K562 (cell line): Measurements from ENCODE around the gene RYR1. TPM values are rescaled to one million over a fixed set of nuclear protein-coding genes. Genes with fewer than 3 reads are reported as not detected.

Experiments used
- ATAC-seq: fragments of 200-7000 bp; cut with Tn5 transposase; 3 replicates; pipeline ENCODE4 v1.9.1; 2020; ENCODE audit warnings: moderate library complexity
- BruUV-seq: library from RNA; stranded (reverse); fragments of 400-500 nt; replicated peaks from 2 replicates; lab custom pipeline; 2021; lab: Mats Ljungman, UMichigan
- CTCF ChIA-PET: fragments of 300-600 bp; formaldehyde crosslinking; extraction: SDS; loops from one replicate; lab custom pipeline; 2021; ENCODE audit warnings: low intra/inter-chr PET ratio; lab: Yijun Ruan, JAX
- POLR2A ChIA-PET: fragments of 300-600, 350-650 bp; sonication (Branson Sonifier 250); formaldehyde crosslinking; extraction: SDS; loops from one replicate; lab custom pipeline; 2021; ENCODE audit warnings: antibody characterized with exemption, inconsistent platforms; lab: Yijun Ruan, JAX
- DNase-seq, 4 experiments: peaks; one replicate each; pipeline versions ENCODE4 v3.0.0 to v3.0.0-alpha.2; 2011 to 2018; ENCODE audit warnings: low spot score in 3 of 4, mixed read lengths in 3 of 4; ENCODE audit errors: extremely low read depth in 1 of 4
- FAIRE-seq: peaks from 2 replicates; lab custom pipeline; 2011; peaks lifted over from hg19 to GRCh38; lab: Jason Lieb, UNC
- H2AFZ ChIP-seq: 2 replicates; pipeline ENCODE4 v1.6.0; 2011; ENCODE audit warnings: low read depth, low read length, control low read depth, inconsistent platforms
- H3K27ac ChIP-seq: fragments of 200-600 bp; 3 replicates; pipeline ENCODE4 v1.8.0; 2011; ENCODE audit warnings: low read depth, mild to moderate bottlenecking, control low read depth, inconsistent platforms, low read length, moderate library complexity, mixed read lengths; ENCODE audit errors: extremely low read depth
- H3K27me3 ChIP-seq, 2 experiments: fragments of 300-600 bp in 1 of 2; 2 replicates in 1 of 2; 3 replicates in 1 of 2; pipeline versions ENCODE4 v1.6.0 to v1.8.0; 2011; ENCODE audit warnings: inconsistent platforms in 2 of 2, low read length in 2 of 2, mild to moderate bottlenecking in 1 of 2, mixed read lengths in 1 of 2, moderate library complexity in 1 of 2; ENCODE audit not compliant: control insufficient read depth in 2 of 2, insufficient read depth in 2 of 2
- H3K36me3 ChIP-seq: fragments of 300-600 bp; 3 replicates; pipeline ENCODE4 v1.8.0; 2011; ENCODE audit warnings: mild to moderate bottlenecking, low read length, inconsistent platforms; ENCODE audit not compliant: control insufficient read depth, insufficient read depth
- H3K4me1 ChIP-seq, 2 experiments: fragments of 200-600 bp in 1 of 2; replicated peaks in 1 of 2; 2 replicates in 1 of 2; 3 replicates in 1 of 2; pipeline versions ENCODE4 v1.5.1 to v1.8.0; 2011; ENCODE audit warnings: inconsistent platforms in 2 of 2, low read length in 2 of 2, mild to moderate bottlenecking in 1 of 2, mixed read lengths in 1 of 2, moderate library complexity in 1 of 2; ENCODE audit not compliant: control insufficient read depth in 2 of 2, insufficient read depth in 2 of 2
- H3K4me2 ChIP-seq: 2 replicates; pipeline ENCODE4 v1.6.1; 2011; ENCODE audit warnings: low read length, control low read depth, inconsistent platforms, mixed read lengths; ENCODE audit not compliant: insufficient read depth
- H3K4me3 ChIP-seq: fragments of 200-600 bp; sonication (generic), shearing (Covaris generic); 2 replicates; pipeline ENCODE4 v1.5.1; 2016; ENCODE audit warnings: control low read depth, inconsistent platforms
- H3K79me2 ChIP-seq: fragments of 200-600 bp; 3 replicates; pipeline ENCODE4 v1.8.0; 2011; ENCODE audit warnings: low read length, inconsistent platforms; ENCODE audit not compliant: control insufficient read depth, insufficient read depth
- H3K9ac ChIP-seq, 2 experiments: 2 replicates each; pipeline versions ENCODE4 v1.6.0 to v1.6.1; 2011; ENCODE audit warnings: low read depth in 2 of 2, low read length in 2 of 2, control low read depth in 1 of 2, inconsistent platforms in 1 of 2, mild to moderate bottlenecking in 1 of 2, mixed read lengths in 1 of 2; ENCODE audit not compliant: insufficient read depth in 1 of 2
- H3K9me1 ChIP-seq: one replicate; pipeline ENCODE4 v1.6.0; 2011; ENCODE audit warnings: inconsistent platforms, mild to moderate bottlenecking, low read length, moderate library complexity; ENCODE audit not compliant: control insufficient read depth, insufficient read depth
- H3K9me3 ChIP-seq: replicated peaks from 2 replicates; pipeline ENCODE4 v1.5.1; 2011; ENCODE audit warnings: low read depth, low read length, inconsistent platforms; ENCODE audit not compliant: control insufficient read depth, insufficient read depth
- H4K20me1 ChIP-seq: replicated peaks from 2 replicates; pipeline ENCODE4 v1.6.1; 2011; ENCODE audit warnings: low read length, inconsistent platforms, mixed read lengths; ENCODE audit not compliant: control insufficient read depth, insufficient read depth
- CTBP1 ChIP-seq: fragments of 450-650 bp; IDR thresholded peaks from 2 replicates; pipeline ENCODE4 v1.6.1; 2016; ENCODE audit warnings: borderline replicate concordance
- EHMT2 ChIP-seq: fragments of 450-650 bp; IDR thresholded peaks from 2 replicates; pipeline ENCODE4 v1.6.1; 2018; ENCODE audit warnings: antibody characterized with exemption
- FOSL1 ChIP-seq: fragments of 200-800 bp; sonication (Bioruptor generic); conservative IDR thresholded peaks from 2 replicates; pipeline ENCODE4 v1.6.1; 2016; ENCODE audit warnings: missing genetic modification characterization, missing compliant biosample characterization
- FOXA1 ChIP-seq: fragments of 450-650 bp; IDR thresholded peaks from 2 replicates; pipeline ENCODE4 v1.6.1; 2016; ENCODE audit warnings: mild to moderate bottlenecking, borderline replicate concordance
- HMGXB4 ChIP-seq: sonication (generic); formaldehyde crosslinking; IDR thresholded peaks from 2 replicates; pipeline ENCODE4 v1.8.1; 2023; ENCODE audit warnings: mild to moderate bottlenecking, missing genetic modification reagents
- MEIS2 ChIP-seq: fragments of 450-650 bp; IDR thresholded peaks from 2 replicates; pipeline ENCODE4 v1.6.1; 2014; ENCODE audit warnings: mild to moderate bottlenecking; ENCODE audit not compliant: partially characterized antibody
- MYC ChIP-seq, 2 experiments: fragments of 250-450 bp in 1 of 2; sonication (Bioruptor Pico) in 1 of 2; IDR thresholded peaks; 2 replicates each; pipeline versions ENCODE4 v1.5.1 to v1.6.1; 2012 to 2021; ENCODE audit warnings: low read depth in 2 of 2, borderline replicate concordance in 1 of 2, improper control_type of control experiment in 1 of 2, low read length in 1 of 2, mild to moderate bottlenecking in 1 of 2, moderate library complexity in 1 of 2
- NUFIP1 ChIP-seq: fragments of 450-650 bp; IDR thresholded peaks from 2 replicates; pipeline ENCODE4 v1.6.1; 2018; ENCODE audit not compliant: partially characterized antibody
- STAT5A ChIP-seq: IDR thresholded peaks from 2 replicates; pipeline ENCODE4 v1.6.1; 2012; ENCODE audit warnings: low read length, inconsistent platforms, borderline replicate concordance
- TBL1XR1 ChIP-seq, 2 experiments: IDR thresholded peaks; 2 replicates each; pipeline ENCODE4 v1.6.1; 2012; ENCODE audit warnings: improper control_type of control experiment in 2 of 2, low read length in 2 of 2, mild to moderate bottlenecking in 1 of 2
- ZFX ChIP-seq: sonication (generic); formaldehyde crosslinking; IDR thresholded peaks from 2 replicates; pipeline ENCODE4 v1.8.0; 2022; ENCODE audit warnings: mild to moderate bottlenecking, missing genetic modification reagents, moderate library complexity
- ZNF133 ChIP-seq: fragments of 250-450 bp; sonication (Bioruptor Pico); IDR thresholded peaks from 2 replicates; pipeline ENCODE4 v1.4.0; 2020; ENCODE audit warnings: mild to moderate bottlenecking
- ZNF41 ChIP-seq: fragments of 250-450 bp; sonication (Bioruptor Pico); conservative IDR thresholded peaks from 2 replicates; pipeline ENCODE4 v1.4.0; 2020; ENCODE audit warnings: mild to moderate bottlenecking
- ZNF830 ChIP-seq: fragments of 250-450 bp; sonication (Bioruptor Pico); IDR thresholded peaks from 2 replicates; pipeline ENCODE4 v1.5.0; 2021; ENCODE audit warnings: mild to moderate bottlenecking
- ZSCAN32 ChIP-seq: fragments of 450-650 bp; formaldehyde crosslinking; IDR thresholded peaks from 2 replicates; pipeline ENCODE4 v1.4.0; 2020; ENCODE audit warnings: mild to moderate bottlenecking, moderate library complexity
- WGBS: fragments of 100-300 bp; shearing (Covaris generic); methylation state at CpG from one replicate; pipeline ENCODE4 v1.1.6; 2016; ENCODE audit warnings: low coverage, mixed read lengths; ENCODE audit not compliant: insufficient coverage; ENCODE audit errors: missing lambda C conversion rate; 5-methylcytosine and 5-hydroxymethylcytosine counted together
- in situ Hi-C: fragments of 300-500 bp; cut with MboI; formaldehyde crosslinking; loops from 4 replicates; pipeline ENCODE4 v1.15.0; 2018; ENCODE audit warnings: inconsistent platforms, mixed read lengths
- intact Hi-C: fragments of 100-400 bp; cut with micrococcal nuclease; formaldehyde crosslinking; loops from 2 replicates; pipeline ENCODE4 v1.14.2; 2022
- polyA plus RNA-seq, 8 experiments: library from polyadenylated mRNA; depleted of rRNA in 4 of 8; stranded (reverse) in 5 of 8; unstranded in 3 of 8; fragments of >200 nt; fragmentation: Nextera tagmentation in 2 of 8; fragmentation: Illumina TruSeq in 1 of 8; extraction: Ambion mirVana in 2 of 8; extraction: Trizol in 1 of 8; gene quantifications; 2 replicates each; pipeline versions ENCODE4 v1.2.1 to v1.2.3, GENCODE V29; 2011 to 2014; ENCODE audit warnings: inconsistent platforms in 1 of 8, missing spikeins in 1 of 8
- total RNA-seq, 7 experiments: library from RNA; depleted of rRNA in 6 of 7; stranded (reverse); fragments of >200 nt in 6 of 7; fragmentation: Illumina TruSeq in 2 of 7; extraction: Trizol in 2 of 7; gene quantifications; 2 replicates each; pipeline versions ENCODE4 v1.2.1 to v1.2.3, GENCODE V29; 2011 to 2021; ENCODE audit warnings: low replicate concordance in 1 of 7
- TF ChIP-seq, protein P1 (sequence below): fragments of 250-450 bp; sonication (Bioruptor Pico); IDR thresholded peaks from 2 replicates; pipeline ENCODE4 v1.5.0; 2021; ENCODE audit warnings: mild to moderate bottlenecking, moderate library complexity

Gene RYR1
- total and polyA plus RNA-seq, 9 of the 15 experiments (the other 6 are each of a cell fraction or from before 2014, with no cell fraction given): 0.11 to 7.4 (median 3.7) TPM

- 12% methylated on average over 6 of the region's 6 CpGs for WGBS
- Histone ChIP-seq H3K9me1 (no peaks in the 10 kb centered on the region), H3K27ac (peak overlapping the region; percentile 43; the same call in 1 of the 3 replicates), H3K79me2 (no peaks in the 10 kb centered on the region), H4K20me1 (no peaks in the 10 kb centered on the region), H3K4me2 (no peak overlapping the region), H3K9me3 (0 out of 2 replicates have a peak, but pooled peaks cover 2% of the 10 kb centered on the region), H2AFZ (peak overlapping the region; percentile 86), H3K36me3 (no peaks in the 10 kb centered on the region), H3K4me3 (no peak overlapping the region), H3K27me3 (no peaks in the 10 kb centered on the region), H3K4me1 (peaks cover 14 to 45% of the 10 kb centered on the region in 2 experiments; a peak in 4 of 5 replicates), H3K9ac (peak overlapping the region in 1 of 2 experiments; percentile 63; a peak in 1 of 4 replicates)
- peak; percentile 79 for ATAC-seq
- DNase-seq: peak; percentile 62 to 85 (median 72)
- intact Hi-C loops (no loop called here), in situ Hi-C loops (no loop called here)
- POLR2A ChIA-PET: interaction anchor here (0.6 kb wide), 1 partner anchor 12 kb away, joined by 3 read pairs; no protein-coding TSS in a partner anchor
- no TSS peak for BruUV-seq
- CTCF ChIA-PET: no interaction called here
- FAIRE-seq: peak; percentile 99
- TF ChIP-seq FOSL1 (peak; percentile 84), FOXA1 (no peak), STAT5A (no peak), ZNF133 (CRISPR knock-in tag) (no peak), ZSCAN32 (CRISPR knock-in tag) (no peak), NUFIP1 (no peak), TBL1XR1 (IDR thresholded peaks at IDR 0.05; ENCODE audit: low read length in 2 of 2) (no peak), ZFX (CRISPR knock-in tag) (no peak), MEIS2 (peak; percentile 25), MYC (IDR thresholded peaks at IDR 0.05; ENCODE audit: low read depth, low read length) (peak; percentile 49; the same call in 1 of the 2 replicates), MYC (CRISPR knock-in tag; IDR thresholded peaks at IDR 0.05; ENCODE audit: borderline replicate concordance, low read depth) (no peak), EHMT2 (peak; percentile 83), ZNF830 (CRISPR knock-in tag) (no peak), ZNF41 (CRISPR knock-in tag) (no peak), CTBP1 (peak; percentile 51; the same call in 1 of the 2 replicates), HMGXB4 (CRISPR knock-in tag) (no peak)
- TF ChIP-seq, protein P1, sequence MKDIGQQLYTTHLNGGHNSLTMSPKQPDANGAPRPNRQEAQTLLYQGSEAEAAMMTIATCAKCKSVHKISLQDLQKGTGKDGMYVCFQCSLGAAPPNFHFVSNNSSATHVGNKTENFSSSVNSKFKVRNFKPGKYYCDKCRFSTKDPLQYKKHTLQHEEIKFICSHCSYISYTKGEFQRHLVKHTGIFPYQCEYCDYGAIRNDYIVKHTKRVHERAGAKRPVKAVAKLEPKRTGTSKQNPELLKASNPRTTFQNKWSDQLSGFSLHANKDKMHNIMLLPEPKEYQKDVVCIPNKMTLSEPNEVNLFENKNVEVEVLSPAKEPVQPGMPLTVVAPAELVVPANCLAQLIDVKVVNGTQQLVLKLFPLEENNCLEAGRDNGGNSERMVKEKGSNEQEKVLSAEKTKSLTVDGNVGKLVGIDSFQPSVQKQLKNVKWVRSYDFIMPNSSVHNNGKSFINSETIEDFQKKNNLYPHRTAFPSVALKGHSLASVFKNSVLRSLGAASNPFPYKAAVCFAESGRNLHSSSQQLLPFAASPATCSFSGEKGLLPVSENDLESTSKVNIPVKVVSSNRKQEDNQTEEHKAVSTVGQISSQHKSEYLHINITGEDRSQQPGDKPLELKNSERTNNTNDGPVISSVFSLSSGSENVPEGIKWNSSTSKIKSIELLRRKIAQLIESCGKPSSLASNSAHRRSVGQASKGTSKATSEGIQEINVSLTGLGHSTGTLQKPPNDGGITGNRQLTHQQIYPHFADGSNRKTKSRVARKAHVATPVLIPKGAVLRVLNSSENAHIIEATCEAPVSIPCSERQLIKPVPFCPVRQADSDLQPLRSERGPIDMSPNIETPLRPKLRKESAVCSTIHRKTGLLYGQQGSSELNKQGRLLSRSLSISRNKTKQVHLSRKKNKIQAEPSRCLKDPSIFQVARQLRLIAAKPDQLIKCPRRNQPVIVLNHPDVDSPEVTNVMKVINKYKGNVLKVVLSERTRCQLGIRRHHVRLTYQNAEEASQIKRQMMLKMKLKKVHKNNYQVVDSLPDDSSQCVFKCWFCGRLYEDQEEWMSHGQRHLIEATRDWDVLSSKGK (CRISPR knock-in tag): no peak
Measured at GRCh38 chr19:38392707-38393308, 40.7 kb upstream of the RYR1 start.
